Smooth muscle cell of the brain vasculature (primary cell): ENCODE measurements around the gene IDH3B.

ENCODE experiments used
- DNase-seq: peaks from one replicate; pipeline ENCODE4 v3.0.0-alpha.2; 2012; ENCODE audit warnings: low read depth, low spot score

Gene IDH3B

DNA sequence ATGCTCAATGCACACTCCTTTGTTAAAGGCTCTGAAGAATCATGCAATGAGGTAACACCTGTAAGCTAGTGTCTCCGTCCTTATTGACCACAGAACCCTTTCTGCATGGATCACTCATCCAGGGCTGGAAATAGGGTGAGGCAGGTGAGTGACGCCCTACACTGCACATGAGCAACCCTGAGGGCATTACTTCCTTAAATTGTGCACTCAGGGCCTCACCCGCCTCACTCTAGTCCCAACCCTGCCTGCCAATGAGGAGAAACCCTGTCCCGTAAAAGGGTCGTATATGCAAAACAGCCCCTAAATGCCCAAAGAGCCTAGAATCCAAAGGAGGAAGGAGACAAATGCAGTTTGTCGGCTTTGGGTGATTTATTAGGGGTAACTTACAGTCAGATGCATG is 45.2 kb downstream of the IDH3B start:
- no peak for DNase-seq

DNA sequence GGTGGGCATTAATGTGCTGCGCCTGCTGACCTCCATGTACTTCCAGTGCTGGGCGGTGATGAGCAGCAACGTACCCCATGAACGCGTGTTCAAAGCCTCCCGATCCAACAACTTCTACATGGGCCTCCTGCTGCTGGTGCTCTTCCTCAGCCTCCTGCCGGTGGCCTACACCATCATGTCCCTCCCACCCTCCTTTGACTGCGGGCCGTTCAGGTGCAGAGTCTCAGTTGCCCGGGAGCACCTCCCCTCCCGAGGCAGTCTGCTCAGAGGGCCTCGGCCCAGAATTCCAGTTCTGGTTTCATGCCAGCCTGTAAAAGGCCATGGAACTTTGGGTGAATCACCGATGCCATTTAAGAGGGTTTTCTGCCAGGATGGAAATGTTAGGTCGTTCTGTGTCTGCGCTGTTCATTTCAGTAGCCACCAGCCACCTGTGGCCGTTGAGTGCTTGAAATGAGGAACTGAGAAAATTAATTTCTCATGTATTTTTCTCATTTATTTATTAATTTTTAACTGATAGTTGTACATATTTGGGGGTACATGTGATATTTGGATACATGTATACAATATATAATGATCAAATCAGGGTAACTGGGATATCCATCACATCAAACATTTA is 46.8 kb downstream of the IDH3B start:
- no peak for DNase-seq

DNA sequence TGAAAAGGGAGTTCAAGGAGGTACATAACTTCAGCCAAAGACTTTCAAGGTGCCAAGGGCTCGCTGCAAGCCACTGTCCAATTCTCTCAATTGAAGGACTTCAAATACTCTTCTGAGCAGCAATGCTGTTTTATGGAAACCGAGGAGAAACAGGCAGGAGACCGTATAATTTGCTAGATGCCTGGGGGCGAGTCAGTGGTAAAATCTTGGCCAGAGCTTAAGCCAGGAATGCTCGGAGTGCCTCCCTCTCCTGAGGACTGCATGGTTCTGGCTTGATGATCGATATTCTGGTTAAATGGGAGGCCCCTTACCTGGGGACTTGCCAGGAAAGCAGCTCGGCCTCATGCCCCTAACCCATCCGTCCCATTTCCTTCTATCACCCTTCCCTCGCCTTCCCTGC is 47.4 kb downstream of the IDH3B start:
- DNase-seq, result no peak

DNA sequence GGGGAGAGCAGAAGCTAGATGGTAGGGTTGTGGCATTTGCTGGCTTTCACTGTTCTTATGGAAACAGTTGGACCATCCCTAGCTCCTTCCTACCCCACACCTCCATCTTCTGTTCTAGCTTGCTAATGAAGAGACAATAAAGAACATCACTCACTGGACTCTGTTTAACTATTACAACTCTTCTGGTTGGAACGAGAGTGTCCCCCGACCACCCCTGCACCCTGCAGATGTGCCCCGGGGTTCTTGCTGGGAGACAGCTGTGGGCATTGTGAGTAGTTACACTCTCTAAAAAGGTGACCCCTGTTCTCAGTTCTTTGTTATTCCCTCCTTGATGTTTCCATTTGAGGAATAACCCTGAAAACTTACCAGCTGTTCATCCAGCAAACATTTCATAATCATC is 51.9 kb downstream of the IDH3B start:
- DNase-seq, result no peak

DNA sequence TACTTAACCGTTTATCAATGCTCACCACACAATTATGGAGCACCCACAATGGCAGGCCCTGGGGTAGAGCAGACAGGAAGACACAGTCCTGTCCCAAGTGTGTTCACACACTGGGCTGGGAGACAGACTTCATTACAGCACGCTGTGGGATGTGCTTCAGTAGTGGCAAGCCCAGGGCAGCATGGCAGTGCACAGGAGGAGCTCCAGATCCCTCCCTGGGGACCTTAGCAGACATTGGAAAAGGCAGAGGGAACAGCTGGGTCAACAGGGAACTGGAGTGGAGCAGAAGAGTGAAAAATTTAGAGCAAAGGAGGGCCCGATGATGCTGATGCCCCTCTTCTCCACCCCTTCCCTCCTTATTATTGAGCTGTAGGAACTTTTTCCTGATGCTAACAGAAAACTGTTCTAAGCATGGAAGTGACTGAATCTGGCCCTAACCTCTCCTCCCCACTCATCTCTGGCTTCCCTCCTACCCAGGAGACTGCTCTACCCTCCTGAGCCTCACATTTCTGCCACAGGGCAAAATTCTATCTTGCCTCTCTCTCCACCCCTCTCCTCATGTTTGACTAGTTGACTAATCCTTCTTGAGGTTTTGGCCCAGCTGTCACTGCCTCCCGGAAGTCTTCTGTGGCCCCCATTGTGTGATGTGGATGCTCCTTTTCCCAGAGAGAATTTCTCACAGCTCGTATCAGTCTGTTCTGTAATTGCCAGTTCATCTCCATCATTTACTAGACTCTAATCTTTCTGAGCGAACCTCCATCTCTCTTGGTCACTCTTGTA is 52.9 kb downstream of the IDH3B start:
- DNase-seq, result no peak

DNA sequence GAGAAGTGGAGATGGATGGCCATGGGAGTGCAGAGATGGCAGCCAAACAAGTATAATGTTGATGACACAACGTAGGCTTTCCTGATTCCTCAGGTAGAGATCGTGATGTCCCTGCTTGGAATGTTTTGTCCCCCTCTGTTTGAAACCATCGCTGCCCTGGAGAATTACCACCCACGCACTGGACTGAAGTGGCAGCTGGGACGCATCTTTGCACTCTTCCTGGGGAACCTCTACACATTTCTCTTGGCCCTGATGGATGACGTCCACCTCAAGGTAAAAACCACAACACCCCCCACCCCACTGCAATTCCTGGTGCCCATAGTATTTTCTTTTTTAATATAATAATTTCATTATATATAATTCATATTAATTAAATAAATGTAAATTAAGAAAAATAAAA is 53.7 kb downstream of the IDH3B start:
- no peak for DNase-seq
